SHP77 (cell line): ENCODE data around the gene PLCB4.

ENCODE experiments used
- DNase-seq, 2 experiments: peaks; one replicate each; lab custom pipeline; 2025; lab: John Stamatoyannopoulos, UW

PLCB4 gene

GRCh38 chr20:9498322-9498721, 429.4 kb downstream of the PLCB4 start:
- no peak for DNase-seq

- DNase-seq: no peak
Measured at GRCh38 chr20:9499126-9499899, 430.4 kb downstream of the PLCB4 start.

GRCh38 chr20:9500121-9500520, 431.2 kb downstream of the PLCB4 start:
- no peak for DNase-seq

GRCh38 chr20:9501473-9501872, 432.6 kb downstream of the PLCB4 start:
- DNase-seq: no peak

- DNase-seq: no peak
Measured at GRCh38 chr20:9503526-9504245, 434.8 kb downstream of the PLCB4 start.

GRCh38 chr20:9506280-9506821, 437.5 kb downstream of the PLCB4 start:
- DNase-seq: no peak

GRCh38 chr20:9506964-9507369, 438.1 kb downstream of the PLCB4 start:
- DNase-seq: no peak

- no peak for DNase-seq
Measured at GRCh38 chr20:9507544-9508239, 438.8 kb downstream of the PLCB4 start.

GRCh38 chr20:9508240-9508661, 439.4 kb downstream of the PLCB4 start:
- no peak for DNase-seq

GRCh38 chr20:9508696-9509178, 439.9 kb downstream of the PLCB4 start:
- DNase-seq: no peak

GRCh38 chr20:9509246-9509645, 440.4 kb downstream of the PLCB4 start:
- no peak for DNase-seq

- no peak for DNase-seq
Measured at GRCh38 chr20:9510911-9511310, 442.0 kb downstream of the PLCB4 start.

- DNase-seq: no peak
Measured at GRCh38 chr20:9514072-9514460, 445.2 kb downstream of the PLCB4 start.

GRCh38 chr20:9514461-9515213, 445.8 kb downstream of the PLCB4 start, which contains the start of gene LAMP5:
TSS of gene LAMP5 (plus strand) at chr20:9514590. CDS start at chr20:9514853, 263 bp downstream.
- DNase-seq: no peak

GRCh38 chr20:9515214-9515585, 446.3 kb downstream of the PLCB4 start:
- DNase-seq: no peak

- DNase-seq: no peak
Measured at GRCh38 chr20:9515741-9516233, 446.9 kb downstream of the PLCB4 start.

GRCh38 chr20:9516234-9516871, 447.5 kb downstream of the PLCB4 start:
- no peak for DNase-seq

GRCh38 chr20:9517297-9518162, 448.6 kb downstream of the PLCB4 start:
- no peak for DNase-seq

GRCh38 chr20:9518576-9519175, 449.8 kb downstream of the PLCB4 start:
- no peak for DNase-seq
